Activated CD8-positive, alpha-beta memory T cell treated with anti-CD3 and anti-CD28 coated beads, Interleukin-2, amount 10 ng/mL, durations not matched to agents 7 days and 5 days (primary cell): Measurements from ENCODE around the gene HS6ST3. TPM values are rescaled to one million over a fixed set of nuclear protein-coding genes. Genes with fewer than 3 reads are reported as not detected.

ENCODE experiments used
- ATAC-seq: fragments of 150-1000 bp; cut with Tn5 transposase; one replicate; pipeline ENCODE4 v1.10.0; 2021; ENCODE audit warnings: moderate library complexity
- CTCF ChIA-PET: fragments of 350-600 bp; sonication (Branson Sonifier 250); formaldehyde crosslinking; loops from one replicate; lab custom pipeline; 2021; ENCODE audit warnings: antibody characterized with exemption; lab: Charles Lee
- DNase-seq: peaks from one replicate; pipeline ENCODE4 v3.0.0-alpha.2; 2020
- H3K27ac Mint-ChIP-seq: one replicate; pipeline ENCODE4 v1.8.0; 2021; ENCODE audit warnings: mild to moderate bottlenecking, mixed read lengths
- H3K27me3 Mint-ChIP-seq: one replicate; pipeline ENCODE4 v1.8.0; 2021; ENCODE audit warnings: mixed read lengths
- H3K36me3 Mint-ChIP-seq: one replicate; pipeline ENCODE4 v1.8.0; 2021; ENCODE audit warnings: mild to moderate bottlenecking, mixed read lengths
- H3K4me1 Mint-ChIP-seq: one replicate; pipeline ENCODE4 v1.8.0; 2021; ENCODE audit warnings: mixed read lengths
- H3K4me3 Mint-ChIP-seq: one replicate; pipeline ENCODE4 v1.8.0; 2021; ENCODE audit warnings: mild to moderate bottlenecking, moderate library complexity, mixed read lengths
- H3K9me3 Mint-ChIP-seq: one replicate; pipeline ENCODE4 v1.8.0; 2022; ENCODE audit warnings: low read depth, mixed read lengths
- total RNA-seq, 2 experiments: library from RNA; stranded (reverse); gene quantifications; one replicate each; pipeline ENCODE4 v1.2.3, GENCODE V29; 2021

HS6ST3 gene
- total RNA-seq, 2 experiments from 2014 or later = not detected

- Mint-ChIP-seq H3K27me3 (no peaks in the 10 kb centered on the region), H3K36me3 (no peaks in the 10 kb centered on the region), H3K4me1 (no peaks in the 10 kb centered on the region), H3K9me3 (peaks cover 4% of the 10 kb centered on the region), H3K27ac (no peak overlapping the region), H3K4me3 (no peak overlapping the region)
- CTCF ChIA-PET = no interaction called here
- ATAC-seq (no peak), DNase-seq (no peak)
Observed at GRCh38 chr13:96338030-96338429, 248.1 kb downstream of the HS6ST3 start.

DNA sequence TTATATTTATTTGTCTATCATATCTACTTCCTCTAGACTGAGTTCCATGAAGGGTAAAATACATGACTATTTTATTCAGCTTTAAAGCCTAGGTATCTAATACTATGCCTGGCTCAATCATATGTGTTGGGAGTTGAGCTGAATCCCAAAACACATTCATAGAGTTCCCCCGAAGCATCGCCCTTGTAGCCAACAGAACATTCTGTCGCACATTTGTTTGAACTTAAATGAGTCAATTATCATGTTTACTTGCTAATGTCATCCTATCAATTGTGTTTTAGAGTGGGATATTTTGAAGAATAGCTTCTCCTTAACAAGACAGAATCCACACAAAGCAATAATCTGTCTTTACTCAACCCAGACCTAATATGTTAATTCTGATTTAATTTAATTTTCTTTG, 252.4 kb downstream of the HS6ST3 start:
- H3K9me3 Mint-ChIP-seq = peaks cover 4% of the 10 kb centered on the region
- ATAC-seq (no peak), DNase-seq (no peak)
- H3K27ac Mint-ChIP-seq = no peak overlapping the region
- no peak overlapping the region for H3K4me3 Mint-ChIP-seq
- CTCF ChIA-PET = no interaction called here
- no peaks in the 10 kb centered on the region for H3K4me1 Mint-ChIP-seq
- no peaks in the 10 kb centered on the region for H3K27me3 Mint-ChIP-seq
- H3K36me3 Mint-ChIP-seq = no peaks in the 10 kb centered on the region

- Mint-ChIP-seq H3K4me1 (no peaks in the 10 kb centered on the region), H3K9me3 (peaks cover 4% of the 10 kb centered on the region), H3K36me3 (no peaks in the 10 kb centered on the region), H3K4me3 (no peak overlapping the region), H3K27me3 (no peaks in the 10 kb centered on the region), H3K27ac (no peak overlapping the region)
- DNase-seq = no peak
- CTCF ChIA-PET = no interaction called here
- no peak for ATAC-seq
Observed at GRCh38 chr13:96342852-96343465, 253.1 kb downstream of the HS6ST3 start.

- DNase-seq (no peak), ATAC-seq (no peak)
- Mint-ChIP-seq H3K36me3 (no peaks in the 10 kb centered on the region), H3K27ac (no peak overlapping the region), H3K9me3 (no peaks in the 10 kb centered on the region), H3K27me3 (no peaks in the 10 kb centered on the region), H3K4me3 (no peak overlapping the region), H3K4me1 (no peaks in the 10 kb centered on the region)
- CTCF ChIA-PET = no interaction called here
Observed at GRCh38 chr13:96346921-96347320, 257.0 kb downstream of the HS6ST3 start.

DNA sequence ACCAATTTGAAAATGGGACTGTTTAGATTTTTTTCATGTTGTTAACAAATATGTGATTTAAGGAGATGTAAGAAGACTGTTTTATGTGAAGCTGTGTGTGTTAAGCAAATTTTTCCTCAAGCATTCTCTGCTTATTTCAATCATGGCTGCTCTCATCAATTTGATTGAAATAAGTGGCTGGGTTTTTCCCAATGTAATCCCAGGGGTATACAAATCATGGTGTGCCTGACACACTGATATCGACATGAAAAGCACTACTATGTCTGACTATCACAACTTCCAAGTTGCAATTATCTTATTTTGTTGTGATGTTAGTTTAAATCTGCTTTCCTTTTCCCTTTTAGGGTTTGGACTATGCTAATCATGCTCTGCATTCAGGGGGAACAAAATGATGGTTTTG, 283.7 kb downstream of the HS6ST3 start:
- Mint-ChIP-seq H3K4me3 (no peak overlapping the region), H3K27ac (no peak overlapping the region), H3K9me3 (peaks cover 2% of the 10 kb centered on the region), H3K4me1 (no peaks in the 10 kb centered on the region), H3K27me3 (no peaks in the 10 kb centered on the region), H3K36me3 (no peaks in the 10 kb centered on the region)
- no peak for ATAC-seq
- CTCF ChIA-PET = no interaction called here
- DNase-seq = no peak

DNA sequence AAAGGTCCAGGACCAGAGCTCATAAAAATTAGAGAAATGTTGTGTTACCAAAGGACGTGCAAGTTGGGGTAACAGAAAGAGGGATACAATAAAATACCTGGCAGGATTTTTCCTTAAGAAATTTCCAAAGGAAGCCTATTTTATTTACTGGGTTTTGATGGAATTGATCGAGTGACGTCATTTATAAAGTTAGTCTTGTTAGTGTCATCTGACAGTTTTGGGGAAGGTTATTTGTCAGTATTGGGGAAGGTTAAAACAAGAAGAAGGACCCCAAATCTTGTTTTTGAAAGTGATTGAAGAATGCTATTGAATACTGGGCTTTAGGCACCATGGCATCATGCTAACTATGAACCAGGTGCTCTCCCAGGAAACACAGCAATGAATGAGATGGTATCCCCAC, 287.9 kb downstream of the HS6ST3 start:
- H3K4me1 Mint-ChIP-seq = no peaks in the 10 kb centered on the region
- CTCF ChIA-PET = no interaction called here
- peaks cover 2% of the 10 kb centered on the region for H3K9me3 Mint-ChIP-seq
- H3K27ac Mint-ChIP-seq = no peak overlapping the region
- H3K4me3 Mint-ChIP-seq = no peak overlapping the region
- no peak for DNase-seq
- no peak for ATAC-seq
- H3K36me3 Mint-ChIP-seq = no peaks in the 10 kb centered on the region
- no peaks in the 10 kb centered on the region for H3K27me3 Mint-ChIP-seq

DNA sequence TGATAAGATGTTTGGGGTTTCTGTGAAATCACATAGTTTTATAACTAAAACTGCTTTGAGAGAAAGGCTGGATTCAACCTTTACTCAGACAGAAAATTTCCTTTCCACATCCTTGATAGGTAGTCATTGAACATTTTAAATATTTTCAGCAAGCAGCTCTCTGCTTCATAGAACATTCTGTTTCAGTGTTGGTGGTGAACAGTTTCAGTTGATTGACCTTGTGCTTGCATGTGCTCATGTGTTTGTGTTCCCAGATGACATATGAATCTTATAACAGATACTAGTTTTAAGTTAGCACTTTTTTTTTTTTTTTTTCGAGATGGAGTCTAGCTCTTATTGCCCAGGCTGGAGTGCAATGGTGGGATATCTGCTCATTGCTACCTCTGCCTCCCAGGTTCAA, 290.1 kb downstream of the HS6ST3 start:
- DNase-seq = no peak
- H3K36me3 Mint-ChIP-seq = no peaks in the 10 kb centered on the region
- no peak for ATAC-seq
- H3K4me1 Mint-ChIP-seq = no peaks in the 10 kb centered on the region
- H3K27ac Mint-ChIP-seq = no peak overlapping the region
- H3K4me3 Mint-ChIP-seq = no peak overlapping the region
- no peaks in the 10 kb centered on the region for H3K27me3 Mint-ChIP-seq
- H3K9me3 Mint-ChIP-seq = peaks cover 2% of the 10 kb centered on the region
- CTCF ChIA-PET = no interaction called here

DNA sequence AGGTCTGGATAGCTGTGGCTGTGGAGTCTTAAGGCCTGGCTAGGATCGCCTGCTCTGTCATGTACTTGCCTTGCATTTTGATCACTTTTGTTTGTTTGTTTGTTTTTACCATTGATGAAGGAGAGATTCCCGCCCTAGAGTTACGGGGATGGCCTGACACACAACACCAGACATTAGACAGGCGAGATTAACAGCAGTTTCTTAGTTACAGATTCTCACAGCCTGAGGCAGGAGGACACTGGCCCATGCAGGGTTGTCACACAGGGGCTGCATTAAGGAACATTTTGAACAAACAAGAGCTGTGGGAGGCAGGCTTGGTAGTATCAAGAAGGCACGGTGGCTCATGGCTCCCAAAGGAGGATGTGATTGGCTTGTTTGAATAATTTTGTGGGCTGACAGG, 291.8 kb downstream of the HS6ST3 start:
- CTCF ChIA-PET = no interaction called here
- H3K4me1 Mint-ChIP-seq = no peaks in the 10 kb centered on the region
- H3K36me3 Mint-ChIP-seq = no peaks in the 10 kb centered on the region
- H3K4me3 Mint-ChIP-seq = no peak overlapping the region
- ATAC-seq (no peak), DNase-seq (no peak)
- peaks cover 2% of the 10 kb centered on the region for H3K9me3 Mint-ChIP-seq
- H3K27ac Mint-ChIP-seq = no peak overlapping the region
- no peaks in the 10 kb centered on the region for H3K27me3 Mint-ChIP-seq

DNA sequence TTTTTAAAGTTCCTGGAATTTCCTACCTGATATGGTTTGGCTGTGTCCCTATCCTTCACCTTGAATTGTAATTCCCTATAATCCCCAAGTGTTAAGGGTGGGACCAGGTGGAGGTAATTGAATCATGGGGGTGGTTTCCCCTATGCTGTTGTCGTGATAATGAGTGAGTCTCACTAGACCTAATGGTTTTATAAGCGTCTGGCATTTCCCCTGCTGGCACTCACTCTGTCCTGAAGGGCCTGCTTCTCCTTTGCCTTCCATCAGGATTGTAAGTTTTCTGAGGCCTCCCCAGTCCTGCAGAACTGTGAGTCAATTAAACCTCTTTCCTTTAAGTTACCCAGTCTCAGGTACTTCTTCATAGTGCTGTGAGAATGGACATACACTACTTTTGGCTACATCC, 298.7 kb downstream of the HS6ST3 start:
- Mint-ChIP-seq H3K36me3 (no peaks in the 10 kb centered on the region), H3K9me3 (peaks cover 5% of the 10 kb centered on the region), H3K27me3 (no peaks in the 10 kb centered on the region), H3K27ac (no peak overlapping the region), H3K4me3 (no peak overlapping the region), H3K4me1 (no peaks in the 10 kb centered on the region)
- ATAC-seq (no peak), DNase-seq (no peak)
- CTCF ChIA-PET = no interaction called here

DNA sequence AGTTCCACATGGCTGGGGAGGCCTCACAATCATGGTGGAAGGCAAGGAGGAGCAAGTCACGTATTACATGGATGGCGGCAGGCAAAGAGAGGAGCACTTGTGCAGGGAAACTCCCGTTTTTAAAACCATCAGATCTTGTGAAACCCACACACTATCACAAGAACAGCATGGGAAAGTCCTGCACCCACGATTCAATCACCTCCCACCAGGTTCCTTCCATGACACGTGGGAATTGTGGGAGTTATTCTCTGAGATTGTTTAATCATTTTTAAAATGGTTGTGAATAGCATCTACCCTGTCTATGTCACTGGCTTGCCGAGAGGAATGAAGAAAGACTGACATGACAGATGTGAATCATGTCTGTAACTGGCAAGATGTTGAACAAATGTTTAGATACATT, 301.7 kb downstream of the HS6ST3 start:
- Mint-ChIP-seq H3K4me3 (no peak overlapping the region), H3K27me3 (no peaks in the 10 kb centered on the region), H3K36me3 (no peaks in the 10 kb centered on the region), H3K4me1 (no peaks in the 10 kb centered on the region), H3K9me3 (peaks cover 5% of the 10 kb centered on the region), H3K27ac (no peak overlapping the region)
- DNase-seq (no peak), ATAC-seq (no peak)
- CTCF ChIA-PET = no interaction called here

GRCh38 chr13:96397807-96398206, 307.9 kb downstream of the HS6ST3 start:
- H3K27ac Mint-ChIP-seq = no peak overlapping the region
- no peak for ATAC-seq
- H3K36me3 Mint-ChIP-seq = no peaks in the 10 kb centered on the region
- DNase-seq = no peak
- H3K9me3 Mint-ChIP-seq = peaks cover 5% of the 10 kb centered on the region
- H3K4me3 Mint-ChIP-seq = no peak overlapping the region
- H3K4me1 Mint-ChIP-seq = no peaks in the 10 kb centered on the region
- no peaks in the 10 kb centered on the region for H3K27me3 Mint-ChIP-seq
- CTCF ChIA-PET = no interaction called here

- ATAC-seq = no peak
- H3K27me3 Mint-ChIP-seq = no peaks in the 10 kb centered on the region
- H3K4me1 Mint-ChIP-seq = no peaks in the 10 kb centered on the region
- no peak overlapping the region for H3K4me3 Mint-ChIP-seq
- H3K27ac Mint-ChIP-seq = no peak overlapping the region
- no peaks in the 10 kb centered on the region for H3K36me3 Mint-ChIP-seq
- no peak for DNase-seq
- CTCF ChIA-PET = no interaction called here
- peaks cover 2% of the 10 kb centered on the region for H3K9me3 Mint-ChIP-seq
Observed at GRCh38 chr13:96398486-96398885, 308.6 kb downstream of the HS6ST3 start.

- Mint-ChIP-seq H3K4me3 (no peak overlapping the region), H3K27me3 (no peaks in the 10 kb centered on the region), H3K27ac (no peak overlapping the region), H3K4me1 (no peaks in the 10 kb centered on the region), H3K9me3 (peaks cover 4% of the 10 kb centered on the region), H3K36me3 (no peaks in the 10 kb centered on the region)
- DNase-seq = no peak
- CTCF ChIA-PET = no interaction called here
- no peak for ATAC-seq
Observed at GRCh38 chr13:96403241-96403640, 313.3 kb downstream of the HS6ST3 start.

DNA sequence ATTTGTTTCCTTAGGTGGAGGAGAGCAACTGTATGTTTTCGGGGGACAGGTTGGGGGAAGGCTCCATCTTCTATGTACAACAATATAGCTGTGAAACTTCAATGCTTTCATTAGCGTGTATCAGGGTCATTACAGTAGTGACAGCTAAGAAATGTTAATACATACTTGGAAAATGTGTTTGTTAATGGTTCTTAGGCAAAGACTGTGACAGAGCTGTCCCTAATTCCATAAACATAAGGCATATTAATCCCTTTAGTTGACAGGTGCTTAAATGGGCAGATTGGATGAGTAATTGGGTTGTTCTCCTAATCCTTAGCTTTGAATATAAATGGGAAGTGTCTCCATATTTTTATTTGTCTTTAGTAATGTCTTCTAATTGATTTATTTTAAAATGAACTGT, 313.7 kb downstream of the HS6ST3 start:
- Mint-ChIP-seq H3K27me3 (no peaks in the 10 kb centered on the region), H3K36me3 (no peaks in the 10 kb centered on the region), H3K4me1 (no peaks in the 10 kb centered on the region), H3K4me3 (no peak overlapping the region), H3K27ac (no peak overlapping the region), H3K9me3 (peaks cover 4% of the 10 kb centered on the region)
- DNase-seq (no peak), ATAC-seq (no peak)
- CTCF ChIA-PET = no interaction called here

DNA sequence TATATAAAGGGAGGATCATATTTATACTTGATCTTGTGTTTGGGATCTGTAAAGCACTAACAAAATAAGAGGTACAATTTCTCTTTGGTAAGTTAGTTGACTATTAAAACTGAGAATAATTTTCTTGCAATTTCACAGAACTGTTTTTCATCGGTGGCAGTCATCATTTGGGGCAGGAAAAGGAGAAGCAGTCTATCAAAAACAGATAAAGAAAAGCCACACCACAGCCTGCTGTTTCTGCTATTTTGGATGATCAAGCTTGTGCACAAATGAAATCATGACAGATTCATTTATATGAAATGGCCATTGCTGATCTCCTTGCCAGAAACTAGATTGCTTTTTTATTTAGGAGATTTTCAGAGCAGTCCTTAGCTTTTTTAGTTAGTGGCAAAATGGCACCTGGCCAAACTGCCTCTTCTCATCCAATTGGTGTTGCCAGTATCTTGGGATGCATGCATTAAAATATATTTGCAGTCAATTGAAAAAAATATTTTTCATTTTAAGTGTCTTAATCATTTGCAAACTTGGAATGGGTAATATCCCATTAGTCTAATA, 326.0 kb downstream of the HS6ST3 start:
- no peak for ATAC-seq
- no peak overlapping the region for H3K27ac Mint-ChIP-seq
- CTCF ChIA-PET = no interaction called here

More for the DNA sequence above, 326.0 kb downstream of the HS6ST3 start:
- Mint-ChIP-seq H3K4me3 (no peak overlapping the region), H3K36me3 (no peaks in the 10 kb centered on the region), H3K9me3 (peaks cover 7% of the 10 kb centered on the region), H3K27me3 (no peaks in the 10 kb centered on the region), H3K4me1 (no peaks in the 10 kb centered on the region)
- no peak for DNase-seq
